ENCODE data around the gene INPP4B.
"Not testable (repeated sequence)": the region's sequence is repeated elsewhere in the genome, so short reads cannot be mapped to it uniquely, and the experiment has no call there.

DNA sequence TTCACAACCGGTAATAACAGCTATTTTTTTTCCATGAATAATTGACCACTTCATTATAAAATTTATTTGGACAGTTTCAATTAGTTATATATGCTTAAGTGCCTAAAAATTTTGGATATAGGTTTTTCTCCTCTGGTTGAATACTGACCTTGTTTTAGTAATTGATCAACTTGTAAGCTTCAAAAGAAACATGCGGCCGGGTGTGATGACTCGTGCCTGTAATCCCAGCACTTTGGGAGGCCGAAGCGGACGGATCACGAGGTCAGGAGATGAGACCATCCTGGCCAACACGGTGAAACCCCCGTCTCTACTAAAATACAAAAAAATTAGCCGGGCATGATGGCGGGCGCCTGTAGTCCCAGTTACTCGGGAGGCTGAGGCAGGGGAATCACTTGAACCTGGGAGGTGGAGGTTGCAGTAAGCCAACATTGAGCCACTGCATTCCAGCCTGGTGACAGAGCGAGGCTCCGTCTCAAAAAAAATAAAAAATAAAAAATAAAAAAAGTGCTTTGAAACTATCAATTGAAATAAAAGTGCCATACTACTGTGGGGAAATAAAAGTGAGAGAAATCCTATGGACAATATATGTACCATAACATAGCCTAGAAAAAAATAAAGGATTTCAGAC is 448.6 kb downstream of the INPP4B start:
- not testable (repeated sequence) for TF ChIP-seq POLR2A (IDR thresholded peaks at IDR 0.05)
- TF ChIP-seq, protein P1, sequence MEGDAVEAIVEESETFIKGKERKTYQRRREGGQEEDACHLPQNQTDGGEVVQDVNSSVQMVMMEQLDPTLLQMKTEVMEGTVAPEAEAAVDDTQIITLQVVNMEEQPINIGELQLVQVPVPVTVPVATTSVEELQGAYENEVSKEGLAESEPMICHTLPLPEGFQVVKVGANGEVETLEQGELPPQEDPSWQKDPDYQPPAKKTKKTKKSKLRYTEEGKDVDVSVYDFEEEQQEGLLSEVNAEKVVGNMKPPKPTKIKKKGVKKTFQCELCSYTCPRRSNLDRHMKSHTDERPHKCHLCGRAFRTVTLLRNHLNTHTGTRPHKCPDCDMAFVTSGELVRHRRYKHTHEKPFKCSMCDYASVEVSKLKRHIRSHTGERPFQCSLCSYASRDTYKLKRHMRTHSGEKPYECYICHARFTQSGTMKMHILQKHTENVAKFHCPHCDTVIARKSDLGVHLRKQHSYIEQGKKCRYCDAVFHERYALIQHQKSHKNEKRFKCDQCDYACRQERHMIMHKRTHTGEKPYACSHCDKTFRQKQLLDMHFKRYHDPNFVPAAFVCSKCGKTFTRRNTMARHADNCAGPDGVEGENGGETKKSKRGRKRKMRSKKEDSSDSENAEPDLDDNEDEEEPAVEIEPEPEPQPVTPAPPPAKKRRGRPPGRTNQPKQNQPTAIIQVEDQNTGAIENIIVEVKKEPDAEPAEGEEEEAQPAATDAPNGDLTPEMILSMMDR (IDR thresholded peaks at IDR 0.05): not testable (repeated sequence)

Measured in Peyer's patch (tissue), 4 donors.